Spleen (tissue), 11 donors: Measurements from ENCODE around the gene EVPL. TPM values are rescaled to one million over a fixed set of nuclear protein-coding genes. Genes with fewer than 3 reads are reported as not detected.

ENCODE experiments used
- DNase-seq: peaks from one replicate; pipeline ENCODE4 v3.0.0-alpha.2; 2020
- H3K27ac ChIP-seq, 8 donors: fragments of 200-600 bp; sonication (generic) in 7 of 8; 1 replicate in 4 of 8; 2 replicates in 4 of 8; pipeline versions ENCODE4 v1.5.0 to v1.8.0; 2016 to 2021; ENCODE audit warnings: inconsistent platforms in 4 of 8, mild to moderate bottlenecking in 4 of 8, moderate library complexity in 1 of 8
- H3K27me3 ChIP-seq, 7 donors: fragments of 200-600 bp; sonication (generic) in 6 of 7; replicated peaks in 1 of 7; 1 replicate in 4 of 7; 2 replicates in 3 of 7; pipeline versions ENCODE4 v1.5.0 to v1.8.0; 2016 to 2021; ENCODE audit warnings: inconsistent platforms in 3 of 7, mild to moderate bottlenecking in 1 of 7
- H3K36me3 ChIP-seq, 6 donors: fragments of 200-600 bp; sonication (generic) in 5 of 6; 1 replicate in 4 of 6; 2 replicates in 2 of 6; pipeline versions ENCODE4 v1.5.0 to v1.8.0; 2016 to 2021; ENCODE audit warnings: inconsistent platforms in 2 of 6
- H3K4me1 ChIP-seq, 6 donors: fragments of 200-600 bp; sonication (generic) in 5 of 6; 1 replicate in 3 of 6; 2 replicates in 3 of 6; pipeline versions ENCODE4 v1.5.0 to v1.8.0; 2016 to 2021; ENCODE audit warnings: inconsistent platforms in 3 of 6
- H3K4me3 ChIP-seq, 8 donors: fragments of 200-600 bp; sonication (generic) in 7 of 8; 1 replicate in 4 of 8; 2 replicates in 4 of 8; pipeline versions ENCODE4 v1.5.0 to v1.8.0; 2016 to 2021; ENCODE audit warnings: inconsistent platforms in 4 of 8, mild to moderate bottlenecking in 4 of 8, moderate library complexity in 2 of 8
- H3K9me3 ChIP-seq, 8 donors: fragments of 200-600 bp; sonication (generic) in 7 of 8; 1 replicate in 4 of 8; 2 replicates in 4 of 8; pipeline versions ENCODE4 v1.5.0 to v1.8.0; 2016 to 2021; ENCODE audit warnings: inconsistent platforms in 4 of 8
- CTCF ChIP-seq, 11 experiments: fragments of 200-600 bp in 7 of 11; fragments of 450-650 bp in 4 of 11; sonication (generic) in 4 of 11; IDR thresholded peaks in 8 of 11; conservative IDR thresholded peaks in 3 of 11; 1 replicate in 7 of 11; 2 replicates in 4 of 11; pipeline versions ENCODE4 v1.4.0 to v1.8.0; 2016 to 2021; ENCODE audit warnings: antibody characterized with exemption in 11 of 11, inconsistent platforms in 4 of 11, mild to moderate bottlenecking in 1 of 11
- POLR2A ChIP-seq, 3 donors: fragments of 450-650 bp; IDR thresholded peaks; one replicate each; pipeline ENCODE4 v1.5.1; 2017; ENCODE audit warnings: antibody characterized with exemption in 3 of 3, mild to moderate bottlenecking in 1 of 3
- POLR2AphosphoS5 ChIP-seq, 3 donors: sonication (generic); formaldehyde crosslinking; IDR thresholded peaks; one replicate each; pipeline ENCODE4 v1.5.1; 2017; ENCODE audit warnings: antibody characterized with exemption in 3 of 3
- WGBS, 5 donors: extraction: QIAGEN DNeasy Blood & Tissue Kit in 3 of 5; methylation state at CpG; one replicate each; pipeline versions ENCODE4 v1.1.5 to v1.1.7; 2013 to 2018; 5-methylcytosine and 5-hydroxymethylcytosine counted together
- intact Hi-C: fragments of 100-400 bp; cut with DNase I; formaldehyde crosslinking; loops from one replicate; pipeline ENCODE4 v1.15.0; 2023; ENCODE audit warnings: low total_unique reads
- polyA plus RNA-seq, 3 donors: library from polyadenylated mRNA; stranded (reverse); fragments of 200-250 nt; gene quantifications; one replicate each; pipeline ENCODE4 v1.2.1, GENCODE V29; 2013
- total RNA-seq, 7 donors: library from RNA; depleted of rRNA in 3 of 7; stranded (reverse); fragments of >200 nt in 3 of 7; fragmentation: NEBNext Ultra II Directional in 4 of 7; extraction: Animal tissue kit (Norgen Biotek cat#: 25700) in 4 of 7; gene quantifications; one replicate each; pipeline versions ENCODE4 v1.1.0 to v1.2.1, GENCODE V29; 2016 to 2021
- donor health status: healthy with polysubstance abuse.
- donor health status: DM: no; HTN: no; CAD: no; lungs with moderate emphysema.
- donor health status: DM: no; HTN: no; CAD: no.
- donor health status: Bipolar disorder and iron deficiency.
- donor health status: healthy.
- donor health status: DM: no; HTN: no; CAD: no.
- donor health status: DM: yes; HTN: yes; CAD: no.

The EVPL gene
- total and polyA plus RNA-seq, 10 donors = 0.04 to 0.56 (median 0.06) TPM; not detected in 3

DNA sequence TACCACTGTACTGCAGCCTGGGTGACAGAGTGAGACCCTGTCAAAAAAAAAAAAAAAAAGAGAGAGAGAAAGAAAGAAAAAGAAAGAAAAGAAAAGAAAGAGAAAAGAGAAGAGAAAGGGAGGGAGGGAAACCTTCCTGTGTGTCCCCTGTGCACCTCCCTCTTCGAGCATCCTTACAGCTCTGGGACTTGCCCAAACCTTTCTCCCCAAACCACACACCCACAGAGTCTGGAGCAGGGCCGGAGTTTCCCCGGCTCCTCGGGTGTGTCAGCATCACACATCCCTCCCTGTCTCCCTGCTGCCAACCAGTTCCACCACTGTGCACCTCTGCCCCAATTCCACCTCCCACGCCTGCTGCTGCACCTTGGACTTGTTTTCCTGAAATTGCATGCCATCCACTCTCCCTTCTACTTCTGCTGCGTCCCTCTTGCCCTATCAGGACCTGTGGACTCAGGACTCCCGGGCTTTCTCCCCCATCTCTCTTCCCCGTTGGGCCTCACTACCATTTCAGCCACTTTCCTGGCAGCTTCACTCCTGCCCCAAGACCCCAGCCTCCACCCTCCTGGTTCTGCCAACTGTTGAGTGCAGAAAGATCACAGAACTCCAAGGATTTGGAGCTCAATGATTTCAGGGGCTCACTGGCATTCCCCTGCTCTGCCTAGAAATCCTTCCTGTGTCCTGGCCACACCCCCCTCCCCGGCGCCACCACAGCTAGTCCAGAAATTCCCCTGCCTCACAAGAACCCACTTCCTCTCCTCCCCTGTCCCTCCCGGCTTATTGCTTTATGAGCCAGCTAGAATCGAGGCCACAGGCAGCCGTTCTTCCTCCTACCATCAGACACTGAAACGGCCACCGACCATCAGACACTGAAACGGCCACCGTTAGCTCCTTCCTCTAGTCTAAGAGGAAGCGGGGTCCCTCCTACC is 30.2 kb downstream of the EVPL start:
- intact Hi-C loops = no loop called here
- Histone ChIP-seq H3K9me3 (no peaks in the 10 kb centered on the region), H3K27me3 (no peaks in the 10 kb centered on the region), H3K4me3 (peak overlapping the region in 1 of 8 donors; percentile 30), H3K36me3 (peaks cover 0 to 59% (median 10%) of the 10 kb centered on the region in 6 donors), H3K27ac (peak overlapping the region; percentile 13 to 73 (median 60)), H3K4me1 (peaks cover 12 to 45% (median 26%) of the 10 kb centered on the region in 6 donors)
- peak; percentile 79 for DNase-seq
- peak in 1 of 3 donors; percentile 42 for TF ChIP-seq POLR2AphosphoS5 (IDR thresholded peaks at IDR 0.05)
- TF ChIP-seq CTCF (IDR thresholded peaks at IDR 0.05 in 8 of 11, conservative IDR thresholded peaks at IDR 0.05 in 3 of 11) = no peak
- WGBS, 5 donors = 10 to 14% (median 11%) methylated on average over 18 of the region's 18 CpGs

GRCh38 chr17:75995385-75995925 is 31.7 kb downstream of the EVPL start:
- no peaks in the 10 kb centered on the region for H3K9me3 ChIP-seq
- intact Hi-C loops = no loop called here
- H3K4me3 ChIP-seq = no peak overlapping the region
- H3K27me3 ChIP-seq = no peaks in the 10 kb centered on the region
- DNase-seq = peak; percentile 41
- peaks cover 0 to 61% (median 15%) of the 10 kb centered on the region in 6 donors for H3K36me3 ChIP-seq
- peaks cover 12 to 51% (median 28%) of the 10 kb centered on the region in 6 donors for H3K4me1 ChIP-seq
- no peak overlapping the region for H3K27ac ChIP-seq
- WGBS, 5 donors = 96 to 98% (median 98%) methylated on average over 7 of the region's 7 CpGs
- no peak for TF ChIP-seq POLR2A (IDR thresholded peaks at IDR 0.05)
- no peak for TF ChIP-seq POLR2AphosphoS5 (IDR thresholded peaks at IDR 0.05)
- TF ChIP-seq CTCF (IDR thresholded peaks at IDR 0.05 in 8 of 11, conservative IDR thresholded peaks at IDR 0.05 in 3 of 11) = no peak

DNA sequence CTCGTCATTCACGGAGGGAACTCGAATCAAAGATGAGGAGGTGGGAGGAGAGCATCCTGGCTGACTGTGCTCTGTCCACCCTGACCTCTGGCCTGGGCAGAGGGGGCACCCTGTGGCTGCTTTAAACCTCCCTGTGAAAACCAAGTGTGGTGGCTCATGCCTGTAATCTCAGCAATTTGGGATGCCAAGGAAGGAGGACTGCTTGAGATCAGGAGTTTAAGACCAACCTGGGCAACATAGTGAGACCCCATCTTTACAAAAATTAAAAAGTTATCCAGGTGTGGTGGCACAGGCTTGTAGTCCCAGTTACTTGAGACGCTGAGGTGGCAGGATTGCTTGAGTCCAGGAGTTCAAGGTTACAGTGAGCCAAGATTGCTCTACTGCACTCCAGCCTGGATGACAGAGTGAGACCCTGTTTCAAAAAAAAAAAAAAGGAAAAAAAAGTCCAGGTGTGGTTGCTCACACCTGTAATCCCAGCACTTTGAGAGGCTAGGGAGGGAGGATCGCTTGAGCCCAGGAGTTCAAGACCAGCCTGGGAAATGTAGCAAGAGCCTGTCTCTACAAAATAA is 32.2 kb downstream of the EVPL start:
- Histone ChIP-seq H3K4me1 (peaks cover 12 to 45% (median 26%) of the 10 kb centered on the region in 6 donors), H3K9me3 (no peaks in the 10 kb centered on the region), H3K27me3 (no peaks in the 10 kb centered on the region), H3K36me3 (peaks cover 0 to 61% (median 13%) of the 10 kb centered on the region in 6 donors), H3K27ac (no peak overlapping the region), H3K4me3 (no peak overlapping the region)
- WGBS, 5 donors = 94 to 97% (median 96%) methylated on average over 5 of the region's 5 CpGs
- no peak for DNase-seq
- intact Hi-C loops = no loop called here
- TF ChIP-seq CTCF (IDR thresholded peaks at IDR 0.05 in 8 of 11, conservative IDR thresholded peaks at IDR 0.05 in 3 of 11) (no peak), POLR2AphosphoS5 (IDR thresholded peaks at IDR 0.05) (no peak), POLR2A (IDR thresholded peaks at IDR 0.05) (no peak)

DNA sequence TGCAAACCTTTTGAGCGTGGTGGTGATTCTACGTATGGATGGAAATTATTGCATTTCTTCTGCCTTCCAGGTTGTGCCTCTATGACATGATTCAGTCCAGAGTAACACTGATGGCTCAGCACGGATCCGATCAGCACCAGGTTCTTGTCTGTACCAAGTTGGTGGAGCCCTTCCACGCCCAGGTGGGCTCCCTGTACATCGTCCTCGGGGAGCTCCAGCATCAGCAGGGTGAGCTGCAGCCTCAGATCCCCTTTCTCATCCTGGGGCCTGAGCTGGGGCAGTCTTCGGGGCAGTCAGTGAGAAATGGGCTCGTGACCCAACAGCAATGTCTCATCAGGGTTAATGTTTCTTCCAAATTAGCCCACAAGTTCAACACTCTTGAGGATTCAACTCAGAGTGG is 35.7 kb downstream of the EVPL start:
- Histone ChIP-seq H3K4me1 (peaks cover 0 to 18% (median 8%) of the 10 kb centered on the region in 6 donors), H3K9me3 (no peaks in the 10 kb centered on the region), H3K36me3 (peaks cover 0 to 83% (median 13%) of the 10 kb centered on the region in 6 donors), H3K27me3 (no peaks in the 10 kb centered on the region), H3K27ac (peak overlapping the region in 1 of 8 donors; percentile 60), H3K4me3 (no peak overlapping the region)
- intact Hi-C loops = no loop called here
- 91 to 97% (median 93%) methylated on average over 9 of the region's 9 CpGs for WGBS, 5 donors
- TF ChIP-seq POLR2AphosphoS5 (IDR thresholded peaks at IDR 0.05) (no peak), CTCF (IDR thresholded peaks at IDR 0.05 in 8 of 11, conservative IDR thresholded peaks at IDR 0.05 in 3 of 11) (no peak), POLR2A (IDR thresholded peaks at IDR 0.05) (no peak)
- peak; percentile 62 for DNase-seq
